ENCODE measurements around the gene LDLRAP1.
A peak's percentile ranks its signal among the peaks of the same experiment; 100 is the strongest.

Gene LDLRAP1

DNA sequence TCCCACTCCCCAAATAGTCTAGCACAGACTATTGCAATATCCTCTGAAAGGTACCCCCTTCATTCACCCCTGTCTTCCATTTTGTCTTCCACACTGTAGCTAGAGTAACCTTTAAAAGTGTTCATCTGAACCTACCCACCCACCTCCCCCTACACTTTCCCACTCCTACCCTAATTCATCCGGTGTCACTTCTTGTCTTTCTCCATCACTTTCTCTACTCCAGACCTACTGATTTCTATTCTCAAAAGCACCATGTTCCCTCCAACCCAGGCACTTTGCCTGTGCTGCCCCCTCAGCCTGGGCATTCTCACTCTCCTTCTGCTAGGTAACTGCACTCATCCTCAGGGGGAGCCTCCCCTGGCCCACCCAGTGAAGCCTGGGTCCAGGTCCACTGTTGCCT lies 68.4 kb downstream of the LDLRAP1 start:
- TF ChIP-seq, protein P1, sequence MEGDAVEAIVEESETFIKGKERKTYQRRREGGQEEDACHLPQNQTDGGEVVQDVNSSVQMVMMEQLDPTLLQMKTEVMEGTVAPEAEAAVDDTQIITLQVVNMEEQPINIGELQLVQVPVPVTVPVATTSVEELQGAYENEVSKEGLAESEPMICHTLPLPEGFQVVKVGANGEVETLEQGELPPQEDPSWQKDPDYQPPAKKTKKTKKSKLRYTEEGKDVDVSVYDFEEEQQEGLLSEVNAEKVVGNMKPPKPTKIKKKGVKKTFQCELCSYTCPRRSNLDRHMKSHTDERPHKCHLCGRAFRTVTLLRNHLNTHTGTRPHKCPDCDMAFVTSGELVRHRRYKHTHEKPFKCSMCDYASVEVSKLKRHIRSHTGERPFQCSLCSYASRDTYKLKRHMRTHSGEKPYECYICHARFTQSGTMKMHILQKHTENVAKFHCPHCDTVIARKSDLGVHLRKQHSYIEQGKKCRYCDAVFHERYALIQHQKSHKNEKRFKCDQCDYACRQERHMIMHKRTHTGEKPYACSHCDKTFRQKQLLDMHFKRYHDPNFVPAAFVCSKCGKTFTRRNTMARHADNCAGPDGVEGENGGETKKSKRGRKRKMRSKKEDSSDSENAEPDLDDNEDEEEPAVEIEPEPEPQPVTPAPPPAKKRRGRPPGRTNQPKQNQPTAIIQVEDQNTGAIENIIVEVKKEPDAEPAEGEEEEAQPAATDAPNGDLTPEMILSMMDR (IDR thresholded peaks at IDR 0.05), result no peak
- no peak for DNase-seq (ENCODE audit: low spot score)
- Histone ChIP-seq H3K27ac (no peak overlapping the region), H3K4me3 (no peak overlapping the region)

DNA sequence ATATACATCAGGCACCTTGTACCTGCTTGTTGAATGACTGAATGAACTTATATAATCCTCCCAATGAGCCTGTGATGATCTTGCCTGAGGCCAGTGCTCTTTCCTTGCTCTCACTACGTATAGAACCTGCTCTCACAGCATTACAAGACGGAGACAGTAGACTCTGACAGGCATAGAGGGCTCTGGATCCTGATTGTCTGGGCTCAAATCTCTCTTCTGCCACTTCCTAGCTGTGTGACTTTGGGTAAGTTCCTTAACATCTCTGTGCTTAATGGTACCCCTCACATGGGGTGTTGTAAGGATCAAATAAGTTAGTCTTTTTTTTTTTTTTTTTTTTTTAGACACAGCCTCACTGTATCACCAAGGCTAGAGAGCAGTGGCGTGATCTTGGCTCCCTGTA lies 69.0 kb downstream of the LDLRAP1 start:
- TF ChIP-seq, protein P1 (IDR thresholded peaks at IDR 0.05), result no peak
- no peak for DNase-seq (ENCODE audit: low spot score)
- Histone ChIP-seq H3K4me3 (no peak overlapping the region), H3K27ac (no peak overlapping the region)

DNA sequence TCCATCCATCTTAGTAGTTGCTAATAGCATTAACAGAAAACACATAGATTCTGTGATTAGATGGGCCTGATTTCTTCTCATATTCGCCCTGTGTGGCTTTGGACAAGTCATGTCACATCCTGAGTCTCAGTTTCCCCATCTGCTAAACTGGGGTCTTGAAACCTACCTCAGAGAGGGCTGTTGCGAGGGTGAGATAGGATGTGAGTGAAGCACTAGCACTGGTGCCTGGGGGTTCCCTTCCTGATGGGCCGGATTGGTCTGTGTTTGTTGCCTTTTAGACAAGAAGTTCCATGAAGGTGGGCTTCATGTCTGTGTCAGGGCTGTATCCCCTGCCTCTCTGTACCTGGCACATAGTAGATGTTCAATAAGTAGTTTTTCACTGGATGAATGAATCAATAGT lies 69.7 kb downstream of the LDLRAP1 start:
- TF ChIP-seq, protein P1 (IDR thresholded peaks at IDR 0.05), result no peak
- DNase-seq (ENCODE audit: low spot score), result no peak
- Histone ChIP-seq H3K27ac (no peak overlapping the region), H3K4me3 (no peak overlapping the region)

DNA sequence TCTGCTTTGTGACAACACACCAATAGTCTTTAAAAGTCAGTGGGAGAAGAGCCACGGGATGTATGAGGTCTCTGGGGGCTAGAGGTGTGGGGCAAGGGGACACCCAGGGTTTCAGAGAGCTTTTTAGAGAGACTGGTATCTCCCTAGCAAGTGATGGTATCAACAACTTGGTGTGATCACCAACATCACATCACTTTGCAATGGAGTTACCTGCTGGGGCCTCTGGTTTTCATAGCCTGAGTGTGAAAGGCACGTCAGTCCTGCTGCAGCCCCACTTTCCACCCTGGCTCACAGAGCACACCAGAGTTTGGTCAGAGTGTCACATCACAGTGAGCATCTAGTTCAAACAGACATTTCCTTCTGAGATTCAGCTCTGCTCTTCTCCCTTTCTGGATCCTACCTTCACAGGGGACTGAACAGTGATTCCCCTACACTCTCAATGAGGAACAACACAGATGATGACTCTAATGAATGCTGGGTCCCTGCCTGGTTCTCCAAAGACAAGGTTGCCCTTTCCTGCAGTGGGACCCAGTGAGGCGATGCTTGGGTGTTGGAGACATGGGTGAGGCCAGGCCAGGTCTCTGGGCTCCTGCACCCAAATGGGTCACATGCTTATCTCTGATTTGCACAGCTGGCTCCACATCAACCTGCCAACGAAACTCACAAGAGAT lies 71.2 kb downstream of the LDLRAP1 start:
- H3K27ac ChIP-seq, result no peak overlapping the region
- TF ChIP-seq, protein P1 (IDR thresholded peaks at IDR 0.05), result no peak

DNA sequence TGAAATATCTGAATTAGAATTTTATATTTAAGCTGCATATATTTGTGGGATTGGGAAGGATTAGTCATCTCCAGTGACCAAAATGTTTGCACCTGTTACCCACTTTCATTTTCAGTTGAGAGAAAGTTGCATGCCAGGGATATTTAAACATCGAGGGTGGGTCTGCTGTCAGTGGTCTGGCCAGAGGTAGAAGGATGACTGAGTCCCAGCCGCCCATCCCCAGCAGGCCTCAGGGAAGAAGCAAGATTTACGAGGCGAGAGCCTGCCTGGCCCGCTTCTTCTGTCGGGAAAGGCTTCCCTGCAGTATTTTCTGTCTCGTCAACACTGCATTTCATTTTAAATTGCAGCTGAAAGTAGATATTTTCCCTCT lies 71.8 kb downstream of the LDLRAP1 start:
- no peak for DNase-seq (ENCODE audit: low spot score)
- TF ChIP-seq, protein P1 (IDR thresholded peaks at IDR 0.05), result no peak
- peak overlapping the region in 1 of 2 donors; percentile 93 for H3K27ac ChIP-seq
- H3K4me3 ChIP-seq, result no peak overlapping the region

More for the DNA sequence above, 71.2 kb downstream of the LDLRAP1 start:
- no peak overlapping the region for H3K4me3 ChIP-seq
- no peak for DNase-seq (ENCODE audit: low spot score)

DNA sequence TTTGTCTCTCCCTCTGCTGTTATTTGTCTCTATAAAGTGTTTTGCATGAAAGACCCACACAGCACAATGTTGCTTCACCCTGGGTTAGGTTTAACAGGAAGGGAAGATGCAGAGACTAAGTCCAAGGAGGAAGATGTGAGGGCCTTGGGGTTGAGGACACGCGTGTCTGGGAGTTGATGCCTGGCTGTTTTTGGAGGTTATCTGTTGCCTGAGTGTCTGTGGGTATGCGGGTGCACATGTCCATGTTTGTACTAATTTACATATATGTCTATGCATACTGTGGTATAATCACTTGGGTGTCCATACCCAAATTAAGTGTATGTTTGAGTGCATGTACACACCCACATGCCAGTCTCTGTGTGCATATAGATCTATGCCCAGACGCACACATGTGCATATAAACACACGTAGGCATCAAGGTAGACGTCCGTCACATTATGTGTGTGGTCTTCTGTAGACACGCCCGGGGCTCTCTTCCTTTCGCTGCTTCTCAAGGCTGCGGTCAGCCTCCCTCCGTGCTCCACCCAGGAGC lies 72.2 kb downstream of the LDLRAP1 start:
- peak overlapping the region; percentile 82 for H3K4me3 ChIP-seq
- DNase-seq (ENCODE audit: low spot score), result no peak
- peak overlapping the region; percentile 85 to 93 for H3K27ac ChIP-seq
- TF ChIP-seq, protein P1 (IDR thresholded peaks at IDR 0.05), result no peak
